Hindlimb muscle (tissue), 1 donor: ENCODE data around the gene PGLYRP4. TPM values are rescaled to one million over a fixed set of nuclear protein-coding genes. Genes with fewer than 3 reads are reported as not detected.

Source experiments
- DNase-seq: peaks from one replicate; pipeline ENCODE4 v3.0.0-alpha.2; 2013
- polyA plus RNA-seq: library from polyadenylated mRNA; unstranded; fragments of 120-200 nt; gene quantifications from one replicate; pipeline ENCODE4 v1.2.1, GENCODE V29; 2013; ENCODE audit not compliant: insufficient read length

PGLYRP4 gene
- polyA plus RNA-seq, 1 donor: not detected

DNA sequence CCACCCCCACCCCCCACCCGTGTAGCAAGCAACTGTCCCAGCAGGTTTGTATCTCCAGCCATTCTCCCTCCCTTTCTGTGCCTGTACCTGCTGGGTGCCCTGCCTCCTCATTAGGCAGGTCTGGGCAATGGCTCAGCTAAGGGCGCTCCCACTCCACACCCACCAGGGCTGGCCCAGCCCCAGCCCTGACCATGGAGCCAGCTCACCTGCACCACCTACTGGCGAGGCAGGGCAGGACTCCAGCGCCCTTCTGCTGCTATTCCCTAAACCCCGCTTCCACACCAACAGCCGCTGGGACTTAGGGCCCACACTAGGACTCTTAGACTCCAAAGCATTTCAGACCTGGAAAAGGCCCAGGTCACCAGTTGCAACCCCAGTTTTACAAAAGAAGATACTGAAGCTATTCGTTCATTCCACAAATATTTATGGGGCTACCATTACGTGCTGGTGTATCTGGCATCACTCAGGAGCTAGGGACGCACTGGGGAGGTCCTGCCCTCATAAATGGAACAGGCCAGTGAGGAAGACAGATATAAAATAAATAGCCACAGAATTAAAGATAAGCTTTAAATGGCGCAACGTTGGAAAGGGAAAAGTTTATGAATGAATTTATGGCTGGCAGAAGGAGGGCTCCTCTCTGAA lies 59.9 kb downstream of the PGLYRP4 start:
- DNase-seq: no peak

Other genes starting within 250 kb of the PGLYRP4 start
- gene SPRR2F, start 235.3 kb downstream of the PGLYRP4 start, polyA plus RNA-seq: not detected
- not detected for gene SPRR2G, start 198.0 kb downstream of the PGLYRP4 start, polyA plus RNA-seq
- gene LELP1, start 145.4 kb downstream of the PGLYRP4 start, polyA plus RNA-seq: not detected
- not detected for gene PRR9, start 131.3 kb downstream of the PGLYRP4 start, polyA plus RNA-seq
- gene LORICRIN, start 89.2 kb downstream of the PGLYRP4 start, polyA plus RNA-seq: not detected
- gene PGLYRP3, start 35.9 kb downstream of the PGLYRP4 start, polyA plus RNA-seq: not detected
- 17.0 TPM for gene S100A9, start 9.0 kb upstream of the PGLYRP4 start, polyA plus RNA-seq
- gene S100A12, start 26.8 kb upstream of the PGLYRP4 start, polyA plus RNA-seq: 1.0 TPM
- 12.5 TPM for gene S100A8, start 42.2 kb upstream of the PGLYRP4 start, polyA plus RNA-seq
- not detected for gene S100A7A, start 67.7 kb upstream of the PGLYRP4 start, polyA plus RNA-seq
- gene S100A7, start 111.8 kb upstream of the PGLYRP4 start, polyA plus RNA-seq: not detected
- 187 TPM for gene S100A6, start 187.2 kb upstream of the PGLYRP4 start, polyA plus RNA-seq
- not detected for gene S100A5, start 192.1 kb upstream of the PGLYRP4 start, polyA plus RNA-seq
- 193 TPM for gene S100A4, start 197.0 kb upstream of the PGLYRP4 start, polyA plus RNA-seq
- 1.2 TPM for gene S100A3, start 200.4 kb upstream of the PGLYRP4 start, polyA plus RNA-seq
- gene S100A2, start 217.0 kb upstream of the PGLYRP4 start, polyA plus RNA-seq: 2.2 TPM